ENCODE measurements around the gene YES1. TPM values are rescaled to one million over a fixed set of nuclear protein-coding genes. Genes with fewer than 3 reads are reported as not detected.

Gene YES1
- total and polyA plus RNA-seq, 2 of the 13 experiments (the other 11 are each of a cell fraction or from before 2014, with no cell fraction given): 17.2 to 70.8 TPM

DNA sequence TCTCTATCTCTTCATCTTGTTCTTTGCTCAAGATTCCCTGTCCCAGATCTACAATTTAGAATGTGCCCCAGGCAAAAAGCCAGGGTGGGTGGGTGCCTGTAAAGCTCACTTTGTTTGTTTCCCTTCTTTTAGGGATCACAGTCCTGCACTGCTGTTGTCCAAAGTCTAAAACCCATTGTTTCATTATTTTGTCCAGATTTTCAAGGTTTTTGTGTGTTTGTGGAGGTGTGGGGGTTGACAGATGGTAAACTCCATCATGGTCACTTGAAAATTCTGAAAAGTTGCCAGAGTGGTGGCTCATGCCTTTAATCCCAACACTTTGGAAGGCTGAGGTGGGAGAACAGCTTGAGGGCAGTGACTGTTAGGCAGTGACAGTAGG is 41.5 kb downstream of the YES1 start (continued):
- TF ChIP-seq, protein P1, sequence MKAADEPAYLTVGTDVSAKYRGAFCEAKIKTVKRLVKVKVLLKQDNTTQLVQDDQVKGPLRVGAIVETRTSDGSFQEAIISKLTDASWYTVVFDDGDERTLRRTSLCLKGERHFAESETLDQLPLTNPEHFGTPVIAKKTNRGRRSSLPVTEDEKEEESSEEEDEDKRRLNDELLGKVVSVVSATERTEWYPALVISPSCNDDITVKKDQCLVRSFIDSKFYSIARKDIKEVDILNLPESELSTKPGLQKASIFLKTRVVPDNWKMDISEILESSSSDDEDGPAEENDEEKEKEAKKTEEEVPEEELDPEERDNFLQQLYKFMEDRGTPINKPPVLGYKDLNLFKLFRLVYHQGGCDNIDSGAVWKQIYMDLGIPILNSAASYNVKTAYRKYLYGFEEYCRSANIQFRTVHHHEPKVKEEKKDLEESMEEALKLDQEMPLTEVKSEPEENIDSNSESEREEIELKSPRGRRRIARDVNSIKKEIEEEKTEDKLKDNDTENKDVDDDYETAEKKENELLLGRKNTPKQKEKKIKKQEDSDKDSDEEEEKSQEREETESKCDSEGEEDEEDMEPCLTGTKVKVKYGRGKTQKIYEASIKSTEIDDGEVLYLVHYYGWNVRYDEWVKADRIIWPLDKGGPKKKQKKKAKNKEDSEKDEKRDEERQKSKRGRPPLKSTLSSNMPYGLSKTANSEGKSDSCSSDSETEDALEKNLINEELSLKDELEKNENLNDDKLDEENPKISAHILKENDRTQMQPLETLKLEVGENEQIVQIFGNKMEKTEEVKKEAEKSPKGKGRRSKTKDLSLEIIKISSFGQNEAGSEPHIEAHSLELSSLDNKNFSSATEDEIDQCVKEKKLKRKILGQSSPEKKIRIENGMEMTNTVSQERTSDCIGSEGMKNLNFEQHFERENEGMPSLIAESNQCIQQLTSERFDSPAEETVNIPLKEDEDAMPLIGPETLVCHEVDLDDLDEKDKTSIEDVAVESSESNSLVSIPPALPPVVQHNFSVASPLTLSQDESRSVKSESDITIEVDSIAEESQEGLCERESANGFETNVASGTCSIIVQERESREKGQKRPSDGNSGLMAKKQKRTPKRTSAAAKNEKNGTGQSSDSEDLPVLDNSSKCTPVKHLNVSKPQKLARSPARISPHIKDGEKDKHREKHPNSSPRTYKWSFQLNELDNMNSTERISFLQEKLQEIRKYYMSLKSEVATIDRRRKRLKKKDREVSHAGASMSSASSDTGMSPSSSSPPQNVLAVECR (CRISPR knock-in tag; IDR thresholded peaks at IDR 0.05; ENCODE audit: borderline replicate concordance): peak; percentile 45; the same call in 1 of the 2 replicates
- TF ChIP-seq, protein P2, sequence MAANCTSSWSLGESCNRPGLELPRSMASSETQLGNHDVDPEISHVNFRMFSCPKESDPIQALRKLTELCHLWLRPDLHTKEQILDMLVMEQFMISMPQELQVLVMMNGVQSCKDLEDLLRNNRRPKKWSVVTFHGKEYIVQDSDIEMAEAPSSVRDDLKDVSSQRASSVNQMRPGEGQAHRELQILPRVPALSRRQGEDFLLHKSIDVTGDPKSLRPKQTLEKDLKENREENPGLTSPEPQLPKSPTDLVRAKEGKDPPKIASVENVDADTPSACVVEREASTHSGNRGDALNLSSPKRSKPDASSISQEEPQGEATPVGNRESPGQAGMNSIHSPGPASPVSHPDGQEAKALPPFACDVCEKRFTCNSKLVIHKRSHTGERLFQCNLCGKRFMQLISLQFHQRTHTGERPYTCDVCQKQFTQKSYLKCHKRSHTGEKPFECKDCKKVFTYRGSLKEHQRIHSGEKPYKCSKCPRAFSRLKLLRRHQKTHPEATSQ (CRISPR knock-in tag; IDR thresholded peaks at IDR 0.05; ENCODE audit: borderline replicate concordance): no peak
- TF ChIP-seq PHF21A (CRISPR knock-in tag; IDR thresholded peaks at IDR 0.05) (peak; percentile 89), GATAD1 (CRISPR knock-in tag; IDR thresholded peaks at IDR 0.05) (0 out of 2 replicates have a peak, but pooled peaks have one; percentile 13), ZNF772 (CRISPR knock-in tag; IDR thresholded peaks at IDR 0.05) (peak; percentile 39; the same call in 1 of the 2 replicates), SP5 (CRISPR knock-in tag; IDR thresholded peaks at IDR 0.05; ENCODE audit: borderline replicate concordance, low read depth) (peak; percentile 79; the same call in 1 of the 2 replicates), KDM6A (CRISPR knock-in tag; IDR thresholded peaks at IDR 0.05; ENCODE audit: low read depth) (0 out of 2 replicates have a peak, but pooled peaks have one; percentile 24), RCOR2 (CRISPR knock-in tag; IDR thresholded peaks at IDR 0.05) (peak; percentile 45; the same call in 1 of the 2 replicates), ZNF629 (CRISPR knock-in tag; conservative IDR thresholded peaks at IDR 0.05) (peak; percentile 23; the same call in 1 of the 2 replicates), TGIF2 (CRISPR knock-in tag; IDR thresholded peaks at IDR 0.05) (peak; percentile 69; the same call in 1 of the 2 replicates), FOXA1 (IDR thresholded peaks at IDR 0.05) (no peak), FOXA1 (CRISPR knock-in tag; IDR thresholded peaks at IDR 0.05) (peak; percentile 62), SCMH1 (CRISPR knock-in tag; IDR thresholded peaks at IDR 0.05; ENCODE audit: borderline replicate concordance) (no peak), HOXD1 (CRISPR knock-in tag; IDR thresholded peaks at IDR 0.05) (0 out of 2 replicates have a peak, but pooled peaks have one; percentile 32)
- TF ChIP-seq, protein P3, sequence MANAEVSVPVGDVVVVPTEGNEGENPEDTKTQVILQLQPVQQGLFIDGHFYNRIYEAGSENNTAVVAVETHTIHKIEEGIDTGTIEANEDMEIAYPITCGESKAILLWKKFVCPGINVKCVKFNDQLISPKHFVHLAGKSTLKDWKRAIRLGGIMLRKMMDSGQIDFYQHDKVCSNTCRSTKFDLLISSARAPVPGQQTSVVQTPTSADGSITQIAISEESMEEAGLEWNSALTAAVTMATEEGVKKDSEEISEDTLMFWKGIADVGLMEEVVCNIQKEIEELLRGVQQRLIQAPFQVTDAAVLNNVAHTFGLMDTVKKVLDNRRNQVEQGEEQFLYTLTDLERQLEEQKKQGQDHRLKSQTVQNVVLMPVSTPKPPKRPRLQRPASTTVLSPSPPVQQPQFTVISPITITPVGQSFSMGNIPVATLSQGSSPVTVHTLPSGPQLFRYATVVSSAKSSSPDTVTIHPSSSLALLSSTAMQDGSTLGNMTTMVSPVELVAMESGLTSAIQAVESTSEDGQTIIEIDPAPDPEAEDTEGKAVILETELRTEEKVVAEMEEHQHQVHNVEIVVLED (CRISPR knock-in tag; IDR thresholded peaks at IDR 0.05; ENCODE audit: borderline replicate concordance): peak; percentile 32; the same call in 1 of the 2 replicates
- TF ChIP-seq, protein P4, sequence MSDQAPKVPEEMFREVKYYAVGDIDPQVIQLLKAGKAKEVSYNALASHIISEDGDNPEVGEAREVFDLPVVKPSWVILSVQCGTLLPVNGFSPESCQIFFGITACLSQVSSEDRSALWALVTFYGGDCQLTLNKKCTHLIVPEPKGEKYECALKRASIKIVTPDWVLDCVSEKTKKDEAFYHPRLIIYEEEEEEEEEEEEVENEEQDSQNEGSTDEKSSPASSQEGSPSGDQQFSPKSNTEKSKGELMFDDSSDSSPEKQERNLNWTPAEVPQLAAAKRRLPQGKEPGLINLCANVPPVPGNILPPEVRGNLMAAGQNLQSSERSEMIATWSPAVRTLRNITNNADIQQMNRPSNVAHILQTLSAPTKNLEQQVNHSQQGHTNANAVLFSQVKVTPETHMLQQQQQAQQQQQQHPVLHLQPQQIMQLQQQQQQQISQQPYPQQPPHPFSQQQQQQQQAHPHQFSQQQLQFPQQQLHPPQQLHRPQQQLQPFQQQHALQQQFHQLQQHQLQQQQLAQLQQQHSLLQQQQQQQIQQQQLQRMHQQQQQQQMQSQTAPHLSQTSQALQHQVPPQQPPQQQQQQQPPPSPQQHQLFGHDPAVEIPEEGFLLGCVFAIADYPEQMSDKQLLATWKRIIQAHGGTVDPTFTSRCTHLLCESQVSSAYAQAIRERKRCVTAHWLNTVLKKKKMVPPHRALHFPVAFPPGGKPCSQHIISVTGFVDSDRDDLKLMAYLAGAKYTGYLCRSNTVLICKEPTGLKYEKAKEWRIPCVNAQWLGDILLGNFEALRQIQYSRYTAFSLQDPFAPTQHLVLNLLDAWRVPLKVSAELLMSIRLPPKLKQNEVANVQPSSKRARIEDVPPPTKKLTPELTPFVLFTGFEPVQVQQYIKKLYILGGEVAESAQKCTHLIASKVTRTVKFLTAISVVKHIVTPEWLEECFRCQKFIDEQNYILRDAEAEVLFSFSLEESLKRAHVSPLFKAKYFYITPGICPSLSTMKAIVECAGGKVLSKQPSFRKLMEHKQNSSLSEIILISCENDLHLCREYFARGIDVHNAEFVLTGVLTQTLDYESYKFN (CRISPR knock-in tag; conservative IDR thresholded peaks at IDR 0.05): peak; percentile 95
- TF ChIP-seq, protein P5, sequence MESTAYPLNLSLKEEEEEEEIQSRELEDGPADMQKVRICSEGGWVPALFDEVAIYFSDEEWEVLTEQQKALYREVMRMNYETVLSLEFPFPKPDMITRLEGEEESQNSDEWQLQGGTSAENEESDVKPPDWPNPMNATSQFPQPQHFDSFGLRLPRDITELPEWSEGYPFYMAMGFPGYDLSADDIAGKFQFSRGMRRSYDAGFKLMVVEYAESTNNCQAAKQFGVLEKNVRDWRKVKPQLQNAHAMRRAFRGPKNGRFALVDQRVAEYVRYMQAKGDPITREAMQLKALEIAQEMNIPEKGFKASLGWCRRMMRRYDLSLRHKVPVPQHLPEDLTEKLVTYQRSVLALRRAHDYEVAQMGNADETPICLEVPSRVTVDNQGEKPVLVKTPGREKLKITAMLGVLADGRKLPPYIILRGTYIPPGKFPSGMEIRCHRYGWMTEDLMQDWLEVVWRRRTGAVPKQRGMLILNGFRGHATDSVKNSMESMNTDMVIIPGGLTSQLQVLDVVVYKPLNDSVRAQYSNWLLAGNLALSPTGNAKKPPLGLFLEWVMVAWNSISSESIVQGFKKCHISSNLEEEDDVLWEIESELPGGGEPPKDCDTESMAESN (CRISPR knock-in tag; conservative IDR thresholded peaks at IDR 0.05): peak; percentile 25; the same call in 1 of the 2 replicates

Measured in HepG2 (cell line).